SU-DHL-6 (cell line): Measurements from ENCODE around the gene ARHGEF17.

Experiments
- CTCF ChIP-seq: fragments of 200-600 bp; sonication (generic); IDR thresholded peaks from one replicate; pipeline ENCODE4 v1.5.1; 2017; ENCODE audit warnings: antibody characterized with exemption, mild to moderate bottlenecking, low read length, moderate library complexity; ENCODE audit not compliant: insufficient read depth, poor library complexity, severe bottlenecking
- EZH2phosphoT487 ChIP-seq: fragments of 200-600 bp; sonication (generic), shearing (Covaris generic); conservative IDR thresholded peaks from 2 replicates; pipeline ENCODE4 v1.6.1; 2018; ENCODE audit warnings: mild to moderate bottlenecking, antibody characterized with exemption, low read length, moderate library complexity, mixed read lengths

GRCh38 chr11:73386546-73386945 is 78.5 kb downstream of the ARHGEF17 start:
- TF ChIP-seq CTCF (no peak), EZH2phosphoT487 (no peak)
